HG03575 (cell line): ENCODE data around the gene PRG3.

Experiments
- ATAC-seq: cut with Tn5 transposase; IDR thresholded peaks from one replicate; pipeline ENCODE4 v1.9.1; 2021; ENCODE audit not compliant: unreplicated experiment, insufficient number of reproducible peaks, low FRiP score; ENCODE audit errors: extremely low read depth

The PRG3 gene, protein sequence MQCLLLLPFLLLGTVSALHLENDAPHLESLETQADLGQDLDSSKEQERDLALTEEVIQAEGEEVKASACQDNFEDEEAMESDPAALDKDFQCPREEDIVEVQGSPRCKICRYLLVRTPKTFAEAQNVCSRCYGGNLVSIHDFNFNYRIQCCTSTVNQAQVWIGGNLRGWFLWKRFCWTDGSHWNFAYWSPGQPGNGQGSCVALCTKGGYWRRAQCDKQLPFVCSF

DNA sequence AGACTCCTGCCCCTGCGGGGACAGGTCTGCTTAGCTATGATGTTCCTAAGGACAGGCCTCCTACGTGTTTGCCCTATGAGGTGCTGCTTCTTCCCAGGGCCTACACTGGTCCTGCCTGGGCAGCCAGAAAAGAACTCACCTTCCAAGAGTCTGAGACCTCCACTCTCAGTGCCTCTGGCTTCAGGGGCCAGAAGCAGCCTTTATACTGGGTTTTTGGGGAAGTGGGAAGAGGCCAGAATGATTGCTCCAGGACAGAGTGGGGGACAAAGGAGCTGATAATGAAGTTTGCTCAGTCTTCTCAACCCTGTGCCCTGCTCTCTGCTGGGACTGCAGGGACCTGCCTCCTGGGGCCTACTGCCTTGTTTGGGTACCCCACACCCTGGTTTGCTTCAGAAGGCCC lies at the start of gene PRG3:
PRG3 (minus strand) TSS at position 176 of the 400 bp plus-strand sequence. CDS start 442 bp downstream, outside the sequence.
- ATAC-seq, result no peak

DNA sequence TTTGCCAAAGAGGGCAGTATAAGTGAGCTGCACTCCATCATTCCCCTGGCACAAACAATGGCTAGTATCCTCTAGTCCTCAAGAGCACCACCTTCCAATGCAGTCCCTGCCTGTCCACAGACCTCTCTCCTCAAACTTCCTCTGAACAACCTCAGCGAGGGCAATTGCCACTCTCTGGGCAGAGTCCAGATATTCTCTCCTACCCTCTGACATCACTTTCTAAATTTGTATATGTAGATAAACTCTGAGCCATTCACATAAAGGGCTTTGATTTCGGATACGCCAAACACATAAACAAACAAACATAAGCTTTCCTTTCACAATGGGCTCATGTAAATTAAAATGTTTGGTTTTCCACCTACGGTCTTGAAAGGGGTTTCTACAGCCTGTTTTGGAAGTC lies 49.0 kb upstream of the PRG3 start:
- ATAC-seq, result no peak

DNA sequence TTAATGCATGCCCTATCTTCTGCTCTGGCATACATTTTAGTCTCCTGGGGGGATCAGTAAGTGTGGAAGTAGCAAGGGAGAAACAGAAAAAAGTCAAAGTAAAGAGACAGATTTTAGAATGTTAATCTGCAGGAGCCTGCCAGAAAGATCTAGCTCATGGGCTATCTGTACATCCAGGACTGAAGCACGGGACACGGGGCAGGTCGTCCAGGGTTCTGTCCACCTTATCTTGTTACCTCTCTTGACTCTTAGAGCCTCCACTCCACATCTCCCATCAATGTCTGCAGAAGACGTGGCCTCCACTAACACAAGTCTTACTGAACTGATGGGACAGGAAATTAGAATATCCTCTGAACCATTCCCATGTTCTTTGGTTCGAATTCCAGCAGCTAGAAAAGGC lies 47.7 kb upstream of the PRG3 start:
- no peak for ATAC-seq

DNA sequence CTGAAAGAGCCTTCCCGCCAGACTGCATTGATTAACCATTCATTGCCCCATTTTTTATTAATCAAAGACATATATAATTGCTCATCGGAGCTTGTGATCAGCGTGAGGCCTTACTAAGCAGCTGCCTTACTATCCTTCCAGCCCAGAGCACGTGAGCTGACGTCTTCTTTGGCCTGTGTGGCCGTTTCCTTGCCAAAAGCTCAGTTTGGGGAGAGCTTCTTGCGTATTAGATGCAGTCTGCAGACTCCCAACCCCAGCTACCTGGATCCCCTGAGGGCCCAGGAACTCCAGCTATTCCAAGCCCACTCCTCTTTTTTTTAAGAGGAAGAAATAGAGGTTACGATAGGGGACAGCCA lies 46.8 kb upstream of the PRG3 start:
- no peak for ATAC-seq

DNA sequence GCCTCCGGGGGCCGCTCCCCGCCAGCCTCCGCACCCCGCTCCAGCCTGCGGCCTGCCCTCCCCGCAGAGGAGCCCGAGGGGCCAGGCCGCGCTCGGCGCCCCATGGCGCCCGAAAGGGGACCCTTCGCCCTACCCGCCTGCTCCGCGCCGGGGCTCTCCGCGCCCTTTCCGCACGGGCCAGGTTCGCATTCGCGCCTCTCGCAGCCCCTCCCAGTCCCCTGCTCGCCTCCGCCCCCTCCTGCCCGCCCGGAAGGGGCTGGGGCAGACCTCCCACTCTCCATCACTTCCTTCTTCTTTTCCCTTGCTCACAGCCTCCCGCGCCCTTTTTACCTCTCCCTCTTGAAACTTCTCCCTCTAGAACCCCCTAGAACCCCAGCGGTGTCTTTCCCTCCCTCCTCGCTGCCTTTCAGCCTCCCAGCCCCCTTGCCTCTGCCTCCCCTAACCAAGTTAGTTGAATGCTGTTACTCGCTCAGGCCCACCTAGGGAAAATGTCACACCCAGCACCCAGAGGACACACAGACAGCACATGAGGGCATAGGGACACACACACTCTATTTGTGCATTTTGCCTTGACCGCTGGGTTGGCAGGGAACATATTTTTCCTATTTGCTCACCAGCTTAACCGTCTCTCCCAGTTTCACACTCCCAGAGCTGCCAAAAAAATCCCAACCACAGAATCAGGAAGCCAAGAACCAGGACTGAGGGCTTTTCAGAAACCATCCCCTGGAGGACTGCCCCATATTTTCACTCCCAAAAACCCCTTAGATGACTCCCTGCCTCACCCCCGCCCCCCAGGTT lies 46.2 kb upstream of the PRG3 start, which contains the start of gene SLC43A3:
SLC43A3 (minus strand) TSS at position 193 of the 798 bp plus-strand sequence. CDS start 949 bp downstream, outside the sequence.
- ATAC-seq, result no peak

DNA sequence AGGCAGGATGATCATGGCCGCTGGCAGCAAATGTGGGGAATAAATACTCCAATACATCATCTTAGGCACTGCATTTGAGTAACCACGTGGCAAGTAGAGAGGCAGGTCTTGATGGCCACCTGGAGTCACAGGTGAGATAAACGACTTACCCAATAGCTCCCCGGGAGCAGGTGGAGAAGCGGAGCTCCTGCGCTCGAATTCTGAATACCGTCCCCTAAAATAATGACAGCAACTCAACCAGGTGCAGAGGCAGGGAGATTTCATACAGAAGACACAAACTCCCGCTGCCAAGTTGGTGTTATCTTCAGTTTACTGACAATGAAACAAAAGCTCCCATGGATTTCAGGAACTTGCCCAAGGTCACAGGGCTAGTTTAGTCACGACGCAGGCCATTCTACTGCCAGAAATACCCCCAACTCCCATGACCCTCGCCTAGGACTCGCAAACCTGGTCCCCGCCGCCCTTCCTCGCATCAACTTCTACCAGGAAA lies 45.5 kb upstream of the PRG3 start:
- no peak for ATAC-seq

DNA sequence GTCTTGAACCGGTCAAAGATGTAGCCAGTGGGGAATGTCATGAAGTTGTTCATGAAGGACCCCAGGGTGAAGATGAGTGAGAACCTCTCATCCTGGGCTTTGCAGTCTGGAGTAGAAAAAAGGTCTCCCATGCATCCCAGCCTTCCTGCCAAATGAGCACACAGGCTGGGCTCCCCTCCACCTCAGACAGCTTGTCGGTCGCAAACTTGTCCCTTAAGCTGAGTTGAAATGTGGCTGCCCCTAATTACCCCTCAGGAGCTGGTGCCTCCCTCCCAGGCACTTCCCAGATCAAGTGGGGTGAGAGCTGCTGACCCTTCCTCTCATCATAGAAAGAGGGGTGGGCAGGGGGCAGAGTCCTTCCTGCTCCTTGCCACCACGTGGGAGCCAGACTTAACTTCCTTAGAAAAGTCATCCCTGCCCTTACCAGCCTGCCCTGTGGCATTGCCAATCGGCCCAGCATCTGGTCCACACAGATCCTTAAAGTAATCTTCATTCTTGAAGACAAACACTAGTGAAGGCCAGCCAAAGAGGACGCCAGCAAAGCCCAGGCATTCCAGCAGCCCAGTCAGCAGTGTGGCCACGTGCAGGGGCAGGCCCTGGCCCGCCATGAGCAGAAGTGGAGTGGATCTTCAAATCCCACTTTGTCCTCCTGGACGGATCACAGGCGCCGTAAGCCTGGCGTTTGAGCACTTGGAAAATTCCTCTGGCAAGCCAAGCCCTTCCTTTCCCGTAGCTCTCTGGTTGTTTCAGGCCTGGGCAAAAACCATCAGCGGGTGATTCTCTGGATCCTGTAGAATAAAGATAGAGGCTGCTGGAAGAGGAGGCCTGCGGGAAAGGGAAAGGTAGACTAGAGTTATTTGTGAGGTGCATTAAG lies 44.9 kb upstream of the PRG3 start:
- no peak for ATAC-seq

DNA sequence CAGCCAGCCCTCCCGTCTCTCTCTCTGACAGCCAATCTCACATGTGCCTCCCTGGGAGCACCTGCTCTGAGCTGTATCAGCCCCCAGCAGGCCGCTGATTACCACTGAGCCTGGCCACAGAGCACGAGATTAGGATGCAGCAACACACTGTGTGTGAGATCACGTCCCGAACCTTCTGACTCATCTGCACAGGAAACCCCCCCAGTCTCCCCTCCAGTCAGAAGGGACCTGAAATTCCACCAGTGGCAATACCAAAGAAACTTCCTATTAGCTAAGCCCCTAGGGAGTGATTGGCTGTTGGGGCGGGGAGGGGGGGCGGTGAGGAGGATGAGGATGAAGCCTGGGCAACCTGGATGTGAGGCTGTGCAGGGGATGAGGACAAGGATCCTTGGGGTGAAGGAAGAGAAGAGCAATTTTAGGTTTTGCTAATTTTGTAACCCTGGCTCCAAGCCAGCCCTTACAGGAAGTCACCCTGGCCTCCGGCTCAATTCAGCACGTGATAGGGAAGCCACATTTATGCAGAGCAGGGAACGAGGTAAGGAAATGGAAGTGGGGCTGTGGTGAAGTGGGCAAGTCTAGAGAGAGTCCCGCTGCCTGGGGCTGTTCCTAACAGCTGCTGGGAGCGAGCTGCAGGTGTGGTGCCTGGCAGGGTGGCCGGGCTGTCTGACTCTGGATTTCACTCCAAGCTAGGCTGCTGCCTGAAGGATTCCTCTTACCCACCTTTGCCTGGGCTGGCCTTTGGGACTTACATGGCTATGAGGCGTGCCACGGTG lies 44.0 kb upstream of the PRG3 start:
- peak; percentile 95 for ATAC-seq

DNA sequence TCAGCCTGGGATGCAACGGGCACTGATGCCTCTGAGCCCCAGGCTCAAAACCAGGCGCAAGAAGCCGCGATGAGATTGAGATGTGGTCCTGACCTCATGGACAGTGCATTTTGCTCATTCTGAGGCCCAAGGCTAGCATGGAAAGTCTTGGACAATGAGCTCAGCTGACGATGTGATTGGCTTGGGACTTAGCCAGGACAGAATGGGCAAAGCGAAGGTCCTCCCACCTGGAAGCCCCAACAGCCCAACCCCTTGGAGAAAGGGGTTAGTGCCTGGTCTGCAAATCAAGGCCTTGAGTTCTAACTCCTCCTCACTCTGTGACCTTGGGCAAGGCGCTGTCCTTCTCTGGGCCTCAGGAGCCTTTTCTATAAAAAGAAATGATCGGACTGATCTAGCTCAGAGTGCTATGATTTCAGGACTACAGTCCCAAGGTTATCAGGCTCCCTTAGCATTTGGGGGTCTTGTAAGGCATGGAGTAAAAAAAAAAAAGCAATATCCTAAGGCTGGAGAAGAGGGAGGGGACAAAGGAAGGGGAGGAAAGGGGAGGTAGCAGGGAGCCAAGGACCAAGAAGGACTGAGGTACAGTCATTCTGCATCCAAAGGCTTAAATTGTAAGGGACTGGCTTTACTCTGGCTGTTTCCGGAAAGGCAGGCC lies 43.3 kb upstream of the PRG3 start:
- ATAC-seq, result no peak

DNA sequence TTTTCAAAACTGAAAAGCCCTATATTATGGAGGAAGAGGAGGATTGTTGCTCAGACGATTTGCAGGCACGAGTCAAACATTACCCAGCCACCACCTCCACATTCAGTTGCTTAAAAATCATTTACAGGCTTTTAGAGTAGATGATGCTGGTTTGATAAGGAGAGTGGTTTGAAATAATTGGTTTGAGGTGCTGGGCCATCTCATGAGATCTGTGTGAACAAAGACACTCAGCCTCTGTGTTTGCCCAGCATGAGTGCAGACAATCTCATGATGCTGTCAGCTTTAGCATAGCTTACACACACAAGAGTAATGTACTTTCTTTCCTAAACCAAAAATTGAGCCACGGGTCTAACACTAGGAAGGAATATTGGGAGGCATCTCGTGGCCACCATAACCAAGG lies 41.7 kb upstream of the PRG3 start:
- no peak for ATAC-seq

DNA sequence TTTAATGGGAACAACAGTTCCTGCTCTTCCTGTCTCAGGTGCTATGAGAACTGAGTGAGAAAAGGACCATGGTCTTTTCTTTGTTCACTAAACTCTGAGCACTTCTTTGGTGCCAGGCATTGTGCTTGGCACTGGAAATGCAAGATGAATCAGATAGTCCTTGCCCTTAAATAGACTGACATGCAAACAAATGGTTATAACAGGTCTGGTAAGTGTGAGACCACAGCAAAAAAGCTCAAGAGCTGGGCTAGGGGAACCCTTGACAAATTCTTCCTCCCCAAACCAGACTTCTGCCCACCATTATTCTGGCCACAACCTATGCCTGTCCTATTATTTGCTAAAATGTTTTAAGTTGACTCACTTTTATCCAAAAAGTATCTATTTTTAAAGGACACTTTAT lies 40.9 kb upstream of the PRG3 start:
- ATAC-seq, result no peak

DNA sequence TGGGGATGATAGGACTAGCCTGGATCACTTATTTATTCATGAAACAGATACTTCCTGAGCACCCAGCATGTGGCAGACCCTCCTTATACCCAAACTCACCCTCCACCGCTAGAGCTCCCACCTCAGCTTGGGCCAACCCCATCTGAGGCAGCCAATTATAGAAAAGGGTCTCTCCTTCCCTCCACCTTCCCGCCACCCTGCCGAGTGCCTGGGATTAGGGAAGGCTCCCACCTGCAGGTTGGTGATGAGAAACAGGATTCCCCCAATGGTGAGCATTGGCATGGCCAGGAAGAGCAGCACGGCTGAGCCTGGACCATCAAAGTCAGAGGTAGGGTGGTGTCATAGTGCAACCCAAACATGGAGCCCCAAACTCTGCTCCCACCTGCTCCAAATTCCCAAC lies 40.1 kb upstream of the PRG3 start:
- no peak for ATAC-seq

DNA sequence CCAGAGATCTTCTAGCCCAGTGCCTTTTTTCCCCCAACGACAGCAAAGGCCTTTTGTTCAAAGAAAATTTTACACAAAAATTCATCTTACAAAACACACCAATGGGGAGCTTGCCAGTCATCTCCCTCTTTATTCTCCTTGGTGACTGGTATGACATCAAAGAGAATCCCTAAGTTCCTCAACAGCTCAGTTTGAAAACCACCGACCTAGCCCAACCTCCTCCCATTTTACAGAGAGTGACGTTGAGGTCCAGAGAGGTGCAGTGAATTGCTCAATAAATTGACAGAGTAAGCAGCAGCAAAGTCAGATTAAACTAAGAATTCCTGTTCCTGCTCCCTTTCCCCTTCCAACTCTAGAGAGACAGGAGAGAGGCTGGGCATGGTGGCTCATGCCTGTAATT lies 38.2 kb upstream of the PRG3 start:
- ATAC-seq, result no peak

DNA sequence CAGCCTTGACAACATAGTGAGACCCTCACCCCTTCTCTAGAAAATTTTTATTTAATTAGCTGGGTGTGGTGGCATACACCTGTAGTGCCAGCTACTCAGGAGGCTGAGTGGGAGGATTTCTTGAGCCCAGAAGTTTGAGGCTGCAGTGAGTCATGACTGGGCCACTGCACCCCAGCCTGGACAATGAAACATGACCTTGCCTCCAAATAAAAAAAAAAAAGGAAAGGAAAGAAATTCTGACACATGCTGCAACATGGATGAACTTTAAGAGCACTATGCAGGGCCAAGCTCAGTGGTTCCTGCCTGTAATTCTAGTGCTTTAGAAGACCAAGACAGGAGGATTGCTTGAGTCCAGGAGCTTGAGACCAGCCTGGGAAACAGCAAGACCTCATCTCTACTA lies 37.2 kb upstream of the PRG3 start:
- ATAC-seq, result no peak

DNA sequence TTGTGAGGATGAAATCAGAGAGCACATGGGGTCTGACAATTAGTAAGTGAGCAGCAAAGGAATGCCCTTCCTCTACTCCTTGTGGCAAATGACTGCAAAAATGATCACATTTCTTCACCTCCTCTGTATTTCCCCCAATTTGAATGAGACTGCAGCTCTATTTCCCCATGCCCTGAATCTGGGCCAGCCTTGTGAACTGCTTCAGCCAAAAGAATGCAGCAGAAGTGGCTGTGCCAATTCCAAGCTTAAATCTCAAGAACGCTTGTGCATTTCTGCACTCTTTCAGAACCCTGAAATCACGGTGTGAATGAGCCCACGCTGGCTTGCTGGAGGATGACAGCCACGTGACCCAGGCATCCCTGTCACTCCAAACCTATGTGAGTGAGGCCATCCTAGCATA lies 36.1 kb upstream of the PRG3 start:
- no peak for ATAC-seq

DNA sequence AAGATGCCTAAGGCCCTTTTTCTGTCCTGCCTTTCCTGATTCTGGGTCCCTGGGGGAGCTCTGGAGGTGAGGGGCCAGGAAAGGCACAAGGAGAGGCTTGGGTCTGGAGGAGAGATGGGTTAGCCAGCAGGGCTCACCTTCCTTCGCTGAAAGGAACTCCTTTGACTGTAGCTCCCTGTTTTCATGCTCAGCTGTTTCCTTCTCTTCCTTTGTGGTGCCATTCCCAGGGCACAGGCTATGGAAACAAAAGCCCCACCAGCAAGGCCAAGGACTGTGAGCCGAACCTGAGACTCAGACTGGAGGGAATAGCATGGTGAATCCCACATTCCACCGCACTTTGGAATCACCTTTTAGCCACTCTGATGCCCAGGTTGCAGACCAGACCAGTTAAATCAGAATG lies 35.5 kb upstream of the PRG3 start:
- no peak for ATAC-seq

DNA sequence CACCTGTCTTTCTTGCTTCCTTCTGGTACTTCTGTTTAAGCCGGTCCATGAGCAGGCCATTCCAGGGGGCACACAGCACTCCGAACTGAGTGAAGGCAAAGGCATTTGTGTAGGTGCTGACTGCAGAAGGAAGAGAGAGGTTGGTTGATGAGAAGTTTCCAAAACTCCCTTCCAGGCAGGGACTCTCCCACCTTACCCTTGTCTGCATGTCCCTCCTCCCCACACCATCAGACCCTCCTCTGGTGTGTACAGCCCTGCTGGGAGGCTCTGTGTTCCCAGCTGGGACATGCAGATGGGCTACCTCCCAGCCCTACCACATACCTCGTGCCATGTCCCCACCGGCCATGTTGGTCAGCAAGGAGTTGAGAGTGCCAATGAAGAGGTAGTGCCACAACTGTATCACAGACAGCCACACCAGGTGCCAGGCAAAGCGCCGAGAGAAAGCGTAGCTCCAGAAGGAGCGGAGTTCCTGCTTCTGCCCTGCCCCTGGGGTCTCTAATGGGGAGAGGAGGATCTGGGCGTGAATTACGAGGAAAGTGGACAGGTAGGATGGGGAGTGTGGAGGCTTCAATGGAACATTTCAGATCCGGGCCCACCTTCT lies 33.8 kb upstream of the PRG3 start:
- ATAC-seq, result no peak

DNA sequence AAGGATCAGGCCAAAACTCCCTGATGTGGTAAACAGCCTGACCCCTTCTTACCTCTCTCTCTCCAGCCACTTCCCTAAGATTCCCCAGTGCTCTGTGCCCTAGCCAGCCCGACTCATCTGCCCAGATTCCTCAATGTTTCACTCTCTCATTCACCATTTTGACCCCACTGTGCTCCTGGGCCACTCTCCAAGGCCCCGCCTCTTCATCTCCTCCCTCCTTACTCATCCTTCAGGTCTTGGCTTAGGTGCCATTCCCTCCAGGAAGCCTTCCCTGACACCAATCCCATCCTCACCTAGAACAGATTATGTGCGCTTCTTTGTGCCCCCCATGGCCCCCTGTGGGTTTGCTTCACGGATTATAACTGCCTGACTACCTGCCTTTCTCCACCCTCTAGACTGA lies 32.7 kb upstream of the PRG3 start:
- ATAC-seq, result no peak
